Epithelial cell of proximal tubule (primary cell): ENCODE measurements around the gene ZNF438. TPM values are rescaled to one million over a fixed set of nuclear protein-coding genes. Genes with fewer than 3 reads are reported as not detected.
A peak's percentile ranks its signal among the peaks of the same experiment; 100 is the strongest.

Source experiments
- DNase-seq: peaks from one replicate; pipeline ENCODE4 v3.0.0-alpha.2; 2011; ENCODE audit warnings: low read depth
- H3K4me3 ChIP-seq: 2 replicates; pipeline ENCODE4 v1.5.1; 2011; ENCODE audit warnings: low read depth, mild to moderate bottlenecking, low read length
- total RNA-seq: library from RNA; depleted of rRNA; stranded (reverse); fragments of >200 nt; gene quantifications from 2 replicates; pipeline ENCODE4 v1.2.3, GENCODE V29; 2015
- TF ChIP-seq, protein P1 (sequence below): conservative IDR thresholded peaks from 2 replicates; pipeline ENCODE4 v1.5.1; 2012; ENCODE audit warnings: low read depth, mild to moderate bottlenecking, low read length

ZNF438 gene
- total RNA-seq, 1 donor from 2014 or later, result 4.2 TPM

GRCh38 chr10:30812018-30812851 lies 219.4 kb downstream of the ZNF438 start:
- DNase-seq, result peak; percentile 51
- no peak overlapping the region for H3K4me3 ChIP-seq
- TF ChIP-seq, protein P1, sequence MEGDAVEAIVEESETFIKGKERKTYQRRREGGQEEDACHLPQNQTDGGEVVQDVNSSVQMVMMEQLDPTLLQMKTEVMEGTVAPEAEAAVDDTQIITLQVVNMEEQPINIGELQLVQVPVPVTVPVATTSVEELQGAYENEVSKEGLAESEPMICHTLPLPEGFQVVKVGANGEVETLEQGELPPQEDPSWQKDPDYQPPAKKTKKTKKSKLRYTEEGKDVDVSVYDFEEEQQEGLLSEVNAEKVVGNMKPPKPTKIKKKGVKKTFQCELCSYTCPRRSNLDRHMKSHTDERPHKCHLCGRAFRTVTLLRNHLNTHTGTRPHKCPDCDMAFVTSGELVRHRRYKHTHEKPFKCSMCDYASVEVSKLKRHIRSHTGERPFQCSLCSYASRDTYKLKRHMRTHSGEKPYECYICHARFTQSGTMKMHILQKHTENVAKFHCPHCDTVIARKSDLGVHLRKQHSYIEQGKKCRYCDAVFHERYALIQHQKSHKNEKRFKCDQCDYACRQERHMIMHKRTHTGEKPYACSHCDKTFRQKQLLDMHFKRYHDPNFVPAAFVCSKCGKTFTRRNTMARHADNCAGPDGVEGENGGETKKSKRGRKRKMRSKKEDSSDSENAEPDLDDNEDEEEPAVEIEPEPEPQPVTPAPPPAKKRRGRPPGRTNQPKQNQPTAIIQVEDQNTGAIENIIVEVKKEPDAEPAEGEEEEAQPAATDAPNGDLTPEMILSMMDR, result no peak

DNA sequence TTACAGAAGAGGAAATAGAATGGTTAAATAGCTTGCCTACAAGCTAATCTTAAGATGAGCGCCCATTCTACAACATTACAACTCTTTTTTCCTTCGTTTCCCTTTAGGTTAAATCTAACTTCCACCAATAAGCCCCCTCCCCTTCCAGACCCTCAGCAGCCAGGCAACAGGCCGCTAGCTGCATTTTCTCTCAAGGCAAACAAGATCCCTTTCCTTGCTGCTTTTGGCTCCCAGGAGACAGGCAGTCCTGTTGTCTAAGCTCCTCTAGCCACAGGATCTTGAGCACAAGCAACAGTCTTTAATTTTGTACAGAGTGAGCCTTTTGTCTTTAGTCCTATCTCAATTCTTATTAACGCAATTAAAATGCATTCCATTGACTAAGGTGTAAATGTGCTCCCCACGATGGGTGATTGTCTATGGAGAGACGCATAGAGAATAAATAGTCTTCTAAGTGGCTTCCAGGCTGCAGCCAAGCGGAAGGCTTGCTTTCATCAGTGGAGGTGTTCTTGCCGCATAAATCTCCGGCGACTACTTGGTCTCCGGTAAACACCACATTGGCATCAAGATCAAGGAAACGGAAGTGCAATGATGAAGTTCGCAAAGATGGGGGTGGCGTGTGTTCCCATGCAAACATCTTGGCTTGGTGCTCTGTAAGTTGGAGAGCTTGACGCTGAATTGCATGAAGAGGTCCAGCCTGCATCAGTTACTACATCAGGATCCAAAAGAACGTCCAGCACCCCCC lies 220.2 kb downstream of the ZNF438 start:
- TF ChIP-seq, protein P1, result no peak
- no peak overlapping the region for H3K4me3 ChIP-seq

GRCh38 chr10:30810416-30810815 lies 221.2 kb downstream of the ZNF438 start:
- no peak for DNase-seq
- TF ChIP-seq, protein P1, result no peak

More for the DNA sequence above, 220.2 kb downstream of the ZNF438 start:
- DNase-seq, result no peak

GRCh38 chr10:30806850-30807249 lies 224.8 kb downstream of the ZNF438 start:
- H3K4me3 ChIP-seq, result no peak overlapping the region
- DNase-seq, result no peak
- TF ChIP-seq, protein P1, result no peak

More at GRCh38 chr10:30810416-30810815, 221.2 kb downstream of the ZNF438 start:
- H3K4me3 ChIP-seq, result no peak overlapping the region

DNA sequence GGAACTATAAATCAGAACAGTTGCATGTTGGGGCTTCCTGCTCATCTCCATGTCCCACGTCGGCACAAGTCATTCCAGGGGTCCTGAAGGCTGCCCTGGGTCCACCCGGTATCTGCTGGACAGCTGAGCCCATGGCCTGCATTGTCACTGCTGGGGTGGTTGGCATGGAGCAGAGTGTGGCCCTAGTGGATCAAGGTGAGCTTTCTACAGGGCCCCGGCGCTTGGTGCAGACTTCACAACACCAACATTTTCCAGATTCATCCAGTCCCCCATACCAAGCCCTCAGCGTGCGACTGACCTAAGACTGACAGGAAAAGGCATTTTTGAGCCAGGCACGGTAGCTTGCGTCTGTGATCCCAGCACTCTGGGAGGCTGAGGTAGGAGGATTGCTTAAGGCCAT lies 226.6 kb downstream of the ZNF438 start:
- TF ChIP-seq, protein P1, result no peak
- DNase-seq, result no peak
- no peak overlapping the region for H3K4me3 ChIP-seq

DNA sequence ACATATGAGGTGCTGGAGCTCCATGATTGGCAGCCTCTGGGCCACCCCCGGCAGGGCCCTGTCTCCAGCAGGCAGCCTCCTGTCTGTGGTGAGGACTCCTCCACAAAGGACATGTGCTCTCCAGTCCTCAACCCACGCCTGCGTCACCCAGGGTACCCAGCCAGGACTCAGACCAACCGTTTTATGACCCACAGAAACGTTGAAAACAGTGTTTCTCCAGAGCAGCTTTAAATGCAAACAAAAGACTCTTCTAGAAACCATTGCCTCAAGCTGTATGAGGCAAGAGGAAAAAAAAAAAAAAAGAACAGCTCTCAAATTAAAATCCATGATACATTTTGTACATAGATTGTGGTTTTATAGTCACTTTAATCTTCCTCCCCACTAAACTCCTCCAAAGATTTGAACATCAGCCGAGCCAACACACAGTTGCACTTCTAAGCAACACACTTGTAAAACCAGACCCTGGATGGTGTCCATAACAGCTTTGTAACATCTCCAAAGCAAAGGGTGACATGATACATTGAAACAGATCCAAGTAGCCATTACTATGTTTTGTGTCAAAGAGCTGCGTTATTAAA lies 227.1 kb downstream of the ZNF438 start:
- no peak overlapping the region for H3K4me3 ChIP-seq
- no peak for DNase-seq
- TF ChIP-seq, protein P1, result no peak
